GM15510 (cell line): Measurements from ENCODE around the gene SART1.

ENCODE experiments used
- POLR2A ChIP-seq: IDR thresholded peaks from 3 replicates; pipeline ENCODE4 v1.6.1; 2011; ENCODE audit warnings: borderline replicate concordance; ENCODE audit not compliant: insufficient read length; ENCODE audit errors: extremely low read depth

Gene SART1

GRCh38 chr11:65973439-65974110 is 12.0 kb downstream of the SART1 start:
- TF ChIP-seq POLR2A, result no peak

- TF ChIP-seq POLR2A, result no peak
Measured at GRCh38 chr11:65975771-65976170, 14.2 kb downstream of the SART1 start.

GRCh38 chr11:65976216-65977176 is 15.0 kb downstream of the SART1 start:
- TF ChIP-seq POLR2A, result no peak

- no peak for TF ChIP-seq POLR2A
Measured at GRCh38 chr11:65977621-65978390, 16.3 kb downstream of the SART1 start.

DNA sequence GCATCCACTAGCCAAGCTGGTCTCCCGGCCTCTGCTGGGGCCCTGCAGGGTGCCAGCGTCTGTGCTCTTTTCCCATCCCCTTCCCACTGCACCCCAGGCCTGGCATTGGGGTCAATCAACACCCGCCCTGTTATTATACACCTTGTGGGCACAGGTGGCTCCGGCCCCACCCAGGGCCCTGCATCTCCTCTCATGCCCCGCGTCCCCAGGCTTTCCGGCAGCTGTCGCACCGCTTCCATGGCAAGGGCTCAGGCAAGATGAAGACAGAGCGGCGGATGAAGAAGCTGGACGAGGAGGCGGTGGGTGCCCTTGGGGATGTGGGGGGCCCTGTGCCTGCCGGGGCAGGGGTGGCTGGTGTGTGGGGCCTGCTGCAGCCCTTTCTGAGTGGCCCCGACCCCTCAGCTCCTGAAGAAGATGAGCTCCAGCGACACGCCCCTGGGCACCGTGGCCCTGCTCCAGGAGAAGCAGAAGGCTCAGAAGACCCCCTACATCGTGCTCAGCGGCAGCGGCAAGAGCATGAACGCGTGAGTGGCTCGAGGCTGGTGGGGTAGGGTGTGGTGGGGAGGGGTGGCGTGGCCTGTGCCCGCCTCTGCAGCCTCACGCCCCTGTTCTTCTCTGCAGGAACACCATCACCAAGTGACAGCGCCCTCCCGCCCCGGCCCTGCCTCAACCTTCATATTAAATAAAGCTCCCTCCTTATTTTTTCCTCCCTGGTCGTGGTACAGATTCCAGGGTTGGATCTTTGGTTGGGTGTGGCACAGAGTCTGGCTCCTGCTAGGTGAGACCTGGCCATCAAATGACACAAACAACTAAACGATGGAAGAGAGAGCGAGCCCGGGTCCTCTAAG is 17.1 kb downstream of the SART1 start:
- TF ChIP-seq POLR2A, result no peak

GRCh38 chr11:65979261-65979759 is 17.8 kb downstream of the SART1 start:
- no peak for TF ChIP-seq POLR2A

- no peak for TF ChIP-seq POLR2A
Measured at GRCh38 chr11:65981101-65981740, 19.7 kb downstream of the SART1 start.

GRCh38 chr11:65981972-65982823 is 20.7 kb downstream of the SART1 start:
- no peak for TF ChIP-seq POLR2A

DNA sequence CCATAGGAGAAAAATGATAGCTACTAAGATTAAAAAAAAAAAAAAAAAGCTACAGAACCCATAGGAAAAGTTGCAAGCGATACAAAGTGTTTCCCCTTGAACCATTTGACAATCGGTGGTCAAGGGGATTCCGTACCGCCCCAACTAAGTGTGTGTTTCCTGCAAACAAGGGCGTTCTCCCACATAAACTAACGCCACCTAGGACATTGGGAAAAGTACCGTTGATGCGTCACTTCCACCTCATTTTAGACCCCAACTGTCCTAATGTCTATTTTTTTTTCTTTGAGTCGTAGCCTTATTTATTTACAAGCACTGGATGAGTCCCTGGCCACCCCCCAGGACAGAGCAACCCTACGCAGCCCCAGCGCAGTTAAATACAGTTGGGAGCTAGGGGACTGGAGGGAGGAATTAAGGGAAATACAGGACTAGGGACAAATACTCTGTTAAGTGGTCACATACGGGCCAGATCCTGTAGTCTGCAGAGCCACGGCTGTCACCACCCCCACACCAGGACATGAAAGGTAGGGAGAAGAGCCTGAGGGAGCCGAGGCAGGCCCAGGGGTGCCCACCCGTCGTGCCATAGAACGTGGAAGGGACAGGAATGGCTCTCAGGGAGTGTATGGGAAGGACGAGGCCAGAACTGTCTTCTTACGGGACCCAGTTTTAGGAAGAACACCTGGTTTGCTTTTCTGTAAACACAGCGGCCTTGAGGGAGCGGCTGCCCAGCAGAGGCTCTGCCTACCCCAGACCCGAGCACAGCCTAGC is 21.5 kb downstream of the SART1 start:
- no peak for TF ChIP-seq POLR2A

DNA sequence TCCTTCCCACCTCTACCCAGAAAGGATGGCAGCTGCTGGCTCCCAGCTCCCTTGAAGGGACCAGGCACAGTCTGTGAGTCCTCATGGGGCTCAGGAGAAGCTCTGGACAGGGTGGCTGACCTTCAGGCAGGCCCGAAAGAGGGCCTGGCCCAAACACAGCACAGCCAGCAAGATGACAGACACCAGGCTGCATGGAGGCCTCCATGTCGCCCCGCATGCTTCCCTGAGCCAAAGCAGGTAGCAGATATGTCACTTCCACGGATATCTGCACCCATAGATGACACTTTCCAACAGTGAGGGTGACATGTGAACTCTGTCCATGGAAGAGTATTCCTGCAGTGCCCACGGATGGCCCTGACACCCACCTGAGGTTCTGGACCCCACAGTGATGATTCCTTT is 22.1 kb downstream of the SART1 start:
- no peak for TF ChIP-seq POLR2A

GRCh38 chr11:65987336-65987735 is 25.8 kb downstream of the SART1 start:
- TF ChIP-seq POLR2A, result no peak

- TF ChIP-seq POLR2A, result no peak
Measured at GRCh38 chr11:65988791-65989592, 27.5 kb downstream of the SART1 start.

- no peak for TF ChIP-seq POLR2A
Measured at GRCh38 chr11:65992056-65992455, 30.5 kb downstream of the SART1 start.
